Astrocyte of the hippocampus (primary cell): Measurements from ENCODE around the gene ENTPD7.
"Not testable (repeated sequence)": the region's sequence is repeated elsewhere in the genome, so short reads cannot be mapped to it uniquely, and the experiment has no call there.

ENCODE experiments used
- DNase-seq: peaks from one replicate; pipeline ENCODE4 v3.0.0; 2011; ENCODE audit warnings: low read depth, low spot score

The ENTPD7 gene

DNA sequence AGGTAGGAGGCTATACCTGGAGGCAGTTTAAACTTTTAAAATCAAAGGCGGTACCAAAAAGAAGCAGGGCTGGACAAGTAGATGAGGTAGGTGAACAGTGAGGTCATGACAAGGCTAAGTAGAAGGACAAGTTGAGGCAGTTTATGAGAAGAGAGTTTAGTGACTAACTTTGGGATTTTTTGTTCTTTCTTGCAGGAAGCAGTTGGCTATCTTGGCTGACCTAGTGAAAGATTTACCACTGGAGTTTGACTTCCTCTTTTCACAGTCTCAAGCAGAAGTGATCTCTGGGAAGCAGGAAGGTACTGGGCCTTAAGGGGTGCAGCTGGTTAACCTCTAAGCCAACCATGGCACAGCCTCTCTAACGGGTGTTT is 26.3 kb downstream of the ENTPD7 start:
- DNase-seq: no peak

DNA sequence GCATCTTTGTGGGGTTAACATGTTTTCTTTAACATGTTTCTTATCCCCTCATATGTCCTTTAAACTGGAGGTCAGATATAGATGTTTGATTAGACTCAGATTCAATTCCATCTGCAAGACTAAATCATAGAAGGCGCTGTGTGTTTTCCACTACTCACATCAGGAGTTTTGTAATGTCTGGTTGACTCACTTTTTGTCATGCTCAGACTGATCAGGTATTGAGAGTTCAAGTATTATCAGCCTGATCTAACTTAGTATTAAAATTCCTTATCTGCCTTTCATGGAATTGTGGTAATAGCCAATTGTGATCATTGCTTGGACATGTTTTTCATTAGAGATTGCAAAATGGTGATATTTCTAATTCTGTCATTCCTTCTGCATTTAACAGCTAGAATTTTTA is 30.2 kb downstream of the ENTPD7 start:
- no peak for DNase-seq

DNA sequence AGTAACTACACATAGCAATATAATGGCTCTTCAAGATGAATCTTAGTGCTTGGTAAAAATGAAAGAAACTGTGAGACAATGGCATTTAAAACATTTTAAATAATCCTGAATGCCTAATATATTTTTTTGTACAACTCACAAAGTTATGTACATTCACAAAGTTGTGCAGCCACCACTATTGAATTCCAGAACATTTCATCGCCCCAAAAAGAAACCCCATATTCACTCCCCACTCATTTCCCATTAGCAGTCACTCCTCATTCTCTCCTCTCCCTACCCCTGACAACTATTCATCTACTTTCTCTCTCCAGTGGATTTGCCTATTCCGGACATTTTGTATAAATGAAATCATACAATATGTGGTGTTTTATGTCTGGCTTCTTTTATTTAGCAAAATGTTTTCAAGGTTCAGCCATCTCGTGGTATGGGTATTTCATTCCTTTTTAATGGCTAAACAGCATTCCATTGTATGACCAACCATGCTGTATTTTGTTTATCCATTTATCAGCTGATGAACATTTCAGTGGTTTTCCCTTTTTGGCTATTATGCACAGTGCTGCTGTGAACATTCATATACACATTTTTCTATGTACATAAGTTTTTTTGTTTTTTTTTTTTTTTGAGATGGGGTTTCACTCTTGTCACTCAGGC is 34.7 kb downstream of the ENTPD7 start:
- DNase-seq: peak; percentile 82

DNA sequence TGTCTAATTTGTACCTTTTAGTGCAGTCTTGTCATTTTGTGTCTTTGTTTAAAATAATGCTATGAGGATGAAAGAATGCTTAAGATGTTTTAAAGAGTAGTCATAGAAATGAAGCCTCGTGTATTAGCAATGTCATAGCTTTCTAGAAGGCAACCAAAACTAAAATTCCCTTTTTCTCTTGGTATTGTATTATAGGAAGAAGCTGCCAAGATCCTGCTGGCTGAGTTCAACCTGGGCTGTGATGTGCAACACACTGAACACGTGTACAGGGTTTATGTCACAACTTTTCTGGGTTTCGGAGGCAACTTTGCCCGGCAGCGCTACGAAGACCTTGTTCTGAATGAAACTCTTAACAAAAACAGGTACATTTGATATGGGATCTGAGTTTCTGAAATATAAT is 36.5 kb downstream of the ENTPD7 start:
- DNase-seq: peak; percentile 22

DNA sequence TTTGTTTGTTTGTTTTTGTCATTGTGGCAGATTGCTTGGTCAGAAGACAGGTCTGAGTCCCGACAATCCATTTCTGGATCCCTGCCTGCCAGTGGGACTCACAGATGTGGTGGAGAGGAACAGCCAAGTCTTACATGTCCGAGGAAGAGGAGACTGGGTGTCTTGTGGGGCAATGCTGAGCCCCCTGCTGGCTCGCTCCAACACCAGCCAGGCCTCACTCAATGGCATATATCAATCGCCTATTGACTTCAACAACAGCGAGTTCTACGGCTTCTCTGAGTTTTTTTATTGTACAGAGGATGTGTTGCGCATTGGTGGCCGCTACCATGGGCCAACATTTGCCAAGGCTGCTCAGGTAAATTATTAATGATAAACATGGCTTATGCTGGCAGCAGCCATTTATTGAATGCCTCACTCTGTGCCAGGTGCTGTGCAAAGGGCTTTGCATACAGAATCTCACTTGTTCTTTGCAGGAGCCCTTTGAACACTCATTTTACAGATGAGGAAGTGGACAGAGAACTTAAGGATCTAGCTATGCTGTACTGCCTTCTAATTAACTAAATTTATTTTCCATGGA is 39.3 kb downstream of the ENTPD7 start:
- no peak for DNase-seq

DNA sequence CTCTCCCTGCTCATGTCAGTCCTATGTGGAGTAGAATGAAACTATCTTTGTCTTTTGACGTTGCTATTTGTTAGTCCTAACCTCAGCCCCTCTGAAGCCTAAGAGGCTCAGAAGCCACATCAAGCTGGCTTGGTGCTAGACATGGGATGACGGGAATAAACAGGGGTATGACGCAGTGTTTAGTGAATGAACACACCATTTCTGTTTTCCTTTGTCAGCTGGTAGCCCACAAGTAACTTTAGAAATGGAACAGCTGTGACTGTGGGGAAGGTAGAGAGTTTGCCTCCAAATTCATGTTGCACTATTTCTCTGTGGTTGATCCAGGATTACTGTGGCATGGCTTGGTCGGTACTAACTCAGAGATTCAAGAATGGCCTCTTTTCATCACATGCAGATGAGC is 41.3 kb downstream of the ENTPD7 start:
- peak; percentile 11 for DNase-seq

DNA sequence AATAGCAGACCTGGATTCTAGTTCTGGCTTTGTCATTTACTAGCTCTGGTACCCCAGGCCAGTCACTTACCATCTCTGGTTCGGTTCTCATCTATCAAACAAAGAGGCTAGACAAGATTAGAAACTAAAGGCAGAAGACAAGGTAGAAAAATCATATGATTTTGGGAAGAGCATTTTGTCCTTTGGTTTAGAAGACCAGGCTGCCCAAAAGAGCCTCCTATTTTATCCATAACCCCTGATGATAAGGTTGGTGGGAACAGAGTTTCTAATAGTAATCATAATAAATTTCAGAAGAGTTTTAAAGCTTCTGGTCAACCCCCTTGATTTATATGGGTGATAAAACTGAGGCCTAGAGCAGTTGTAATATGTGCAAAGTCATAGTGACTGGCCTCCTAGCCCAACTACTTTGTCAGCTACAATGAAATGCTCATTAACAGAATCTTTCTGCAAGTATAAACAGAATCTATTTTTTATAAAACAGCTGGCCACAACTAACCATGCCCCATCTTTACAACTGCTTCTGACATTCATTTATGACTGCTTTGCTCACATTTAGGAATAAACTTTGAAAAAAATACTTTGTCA is 49.2 kb downstream of the ENTPD7 start:
- no peak for DNase-seq

DNA sequence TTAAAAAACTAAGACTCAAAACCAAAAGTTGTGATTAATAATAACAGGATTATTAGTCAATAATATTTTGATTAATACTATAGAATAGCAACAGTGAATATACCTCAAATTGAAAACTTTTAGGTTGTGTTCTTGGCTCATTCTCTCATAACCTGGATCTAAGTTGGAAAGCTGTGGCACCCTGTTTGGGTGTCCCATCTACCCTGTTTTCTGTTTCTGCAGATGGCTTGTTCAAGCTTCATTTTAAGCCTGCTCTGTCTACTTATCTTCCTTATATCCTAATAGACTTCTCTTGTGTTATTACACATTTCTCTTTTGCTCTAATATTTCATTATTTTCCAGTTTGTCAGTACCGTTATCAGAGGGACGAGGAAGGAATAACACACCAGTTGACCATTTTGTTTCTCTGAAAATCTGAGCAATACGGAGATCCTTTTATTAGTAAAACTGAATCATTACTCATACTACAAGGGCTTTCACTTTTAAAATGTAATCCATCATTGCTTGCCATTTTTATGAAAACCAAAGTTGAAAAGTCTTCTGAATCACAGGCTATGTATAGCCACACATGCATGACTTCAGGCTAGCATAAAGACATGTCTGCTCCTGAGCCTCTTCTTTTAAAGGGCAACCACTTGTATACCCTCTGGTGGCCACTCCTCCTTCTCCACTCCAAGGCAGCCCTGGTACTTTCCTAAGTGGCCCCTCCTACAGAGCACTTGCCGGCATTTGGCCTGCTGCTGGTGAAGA is 50.3 kb downstream of the ENTPD7 start:
- peak; percentile 11 for DNase-seq

DNA sequence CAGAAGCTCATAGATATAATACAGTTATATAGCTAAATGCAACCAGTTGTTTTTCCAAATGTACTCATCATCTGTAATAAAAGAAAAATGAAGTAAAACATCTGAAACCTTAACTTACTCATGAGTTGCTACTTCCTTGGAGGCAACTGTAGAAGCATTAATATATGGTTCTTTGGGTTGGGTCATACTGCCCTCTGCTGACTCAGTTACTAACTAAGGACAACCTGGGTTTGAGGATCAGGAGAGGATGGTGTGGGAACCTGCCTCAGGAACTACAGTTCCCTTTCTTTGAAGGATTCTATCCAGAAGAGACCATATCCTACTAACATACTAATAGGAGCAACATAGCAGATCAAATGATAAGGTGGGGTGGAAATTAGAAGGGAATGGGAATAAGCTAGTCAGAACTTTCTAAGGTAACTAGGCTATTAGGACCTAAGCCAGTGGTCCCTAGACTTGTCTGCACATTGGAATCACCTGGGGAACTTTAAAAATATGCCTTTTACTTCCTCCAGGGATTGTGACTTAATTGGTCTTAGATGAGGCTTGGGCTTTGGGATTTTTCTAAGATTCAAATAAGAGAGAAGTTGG is 51.9 kb downstream of the ENTPD7 start:
- peak; percentile 74 for DNase-seq

DNA sequence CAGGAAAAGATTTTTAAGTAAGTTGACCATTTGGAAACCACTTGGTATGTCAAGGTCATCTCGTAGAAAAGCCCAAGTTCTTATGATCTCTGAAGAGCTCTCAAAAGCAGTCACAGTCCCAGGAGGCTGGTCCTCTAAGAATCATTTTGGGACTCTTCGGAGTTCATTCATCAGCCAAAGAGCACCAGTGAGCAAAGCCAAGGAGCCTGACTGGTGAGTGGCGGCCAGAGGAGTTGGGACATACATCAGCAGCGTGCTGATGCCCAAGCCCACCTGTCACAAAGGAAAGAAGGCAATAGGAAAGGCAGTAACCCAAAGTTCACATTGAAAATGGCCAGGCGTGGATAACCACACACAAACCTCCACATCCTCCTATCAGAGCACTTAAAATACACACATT is 55.1 kb downstream of the ENTPD7 start:
- DNase-seq: no peak

DNA sequence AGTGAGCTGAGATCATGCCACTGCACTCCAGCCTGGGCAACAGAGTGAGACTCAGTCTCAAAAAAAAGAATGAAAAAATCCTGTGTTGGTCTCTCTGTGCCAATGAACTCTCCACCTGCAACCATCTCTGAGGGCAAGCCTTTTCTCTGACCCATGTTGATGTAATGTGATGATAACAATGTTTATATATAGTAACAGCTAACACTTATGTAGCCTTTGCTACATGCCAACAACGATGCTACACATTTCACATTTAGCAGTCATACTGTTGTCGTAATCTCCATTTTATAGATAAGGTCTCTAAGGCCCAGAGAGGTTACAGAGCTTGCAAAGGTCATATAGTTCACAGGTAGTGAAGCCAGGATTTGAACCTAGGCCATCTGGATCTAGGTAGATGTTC is 61.1 kb downstream of the ENTPD7 start:
- DNase-seq: no peak

DNA sequence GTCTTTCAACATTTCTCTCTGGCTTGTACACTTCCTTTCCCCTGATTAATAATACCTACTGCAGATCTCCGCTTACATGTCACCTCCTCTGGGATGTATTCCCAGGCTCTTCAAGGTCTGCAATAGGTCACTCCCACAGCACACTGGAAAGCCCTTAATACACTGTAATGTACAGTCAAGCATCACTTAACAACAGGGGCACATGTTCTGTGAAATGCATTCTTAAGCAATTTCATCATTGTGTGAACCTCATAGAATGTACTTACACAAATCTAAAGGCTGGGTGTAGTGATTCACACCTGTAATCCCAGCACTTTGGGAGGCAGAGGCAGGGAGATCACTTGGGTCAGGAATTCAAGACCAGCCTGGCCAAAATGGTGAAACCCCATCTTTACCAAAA is 70.7 kb downstream of the ENTPD7 start:
- peak; percentile 10 for DNase-seq

DNA sequence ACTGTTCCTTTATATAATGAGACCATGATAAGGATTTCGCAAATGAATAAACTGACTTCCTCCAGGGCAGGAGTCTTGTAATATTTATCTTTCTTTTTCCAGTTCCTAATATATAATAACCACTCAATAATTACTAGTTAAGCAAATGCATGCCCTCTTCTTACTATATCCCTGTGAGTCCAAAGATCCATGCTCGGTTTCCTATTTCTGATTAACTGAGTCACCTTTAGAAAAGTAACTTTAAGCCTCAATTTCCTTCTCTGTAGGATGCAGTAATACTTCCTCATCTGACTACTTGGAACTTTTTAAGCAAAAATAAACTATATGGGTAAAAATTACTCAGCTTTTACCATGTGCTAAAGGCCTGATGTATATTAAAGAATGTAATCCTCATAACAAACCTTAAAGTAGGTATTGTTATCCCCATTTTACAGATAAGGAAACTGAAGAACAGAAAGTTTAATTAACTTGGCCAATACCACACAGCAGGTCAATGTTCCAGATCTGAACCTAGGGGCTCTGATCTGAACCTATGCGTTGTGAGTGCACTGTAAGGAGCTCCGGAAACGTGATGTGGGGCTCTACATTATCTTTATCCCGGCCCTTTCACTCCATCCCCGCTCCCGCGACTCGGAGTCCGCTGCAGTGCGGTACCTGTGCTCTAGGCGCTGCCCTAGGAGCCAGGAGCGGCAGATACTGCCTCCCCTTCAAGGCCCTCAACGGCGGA is 72.2 kb downstream of the ENTPD7 start:
- DNase-seq: no peak

DNA sequence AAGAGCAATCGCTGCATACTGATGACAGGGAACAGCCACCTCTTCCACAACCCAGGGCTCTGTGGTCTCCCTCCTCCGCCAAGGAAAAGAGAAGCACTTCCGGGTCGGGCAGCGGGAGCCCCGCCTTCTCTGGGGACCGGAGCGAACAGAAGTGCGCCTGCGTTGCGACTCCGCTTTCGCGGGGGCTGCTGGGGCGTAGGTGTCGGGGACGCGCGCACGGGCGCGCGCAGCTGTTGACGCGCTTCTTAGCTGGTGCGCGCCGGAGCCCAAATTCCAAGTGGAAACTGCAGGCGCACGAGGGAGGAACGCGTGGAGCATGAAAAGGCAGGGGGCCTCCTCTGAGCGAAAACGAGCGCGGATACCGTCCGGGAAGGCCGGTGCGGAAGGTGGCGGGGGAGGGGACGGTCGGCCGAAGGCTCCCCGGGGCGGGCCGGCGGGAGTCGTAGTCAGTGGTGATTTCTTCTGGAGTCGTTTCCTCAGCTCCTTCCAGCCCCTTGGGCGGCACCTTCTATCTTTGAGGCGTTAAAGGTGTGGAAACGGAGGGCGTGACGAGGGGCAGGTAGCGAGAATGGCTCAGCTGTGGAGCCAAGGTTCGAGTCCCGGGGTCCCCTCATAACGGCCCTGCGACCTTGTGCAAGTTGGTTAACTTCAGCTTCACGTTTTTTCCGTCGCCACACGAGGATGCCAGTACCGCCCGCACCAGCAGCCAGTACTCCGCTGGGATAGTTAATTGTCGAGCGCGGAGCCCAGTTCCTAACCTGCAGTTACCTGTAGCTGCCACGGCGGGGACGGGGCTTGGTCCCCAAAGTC is 72.9 kb downstream of the ENTPD7 start, which contains the start of the genes COX15 and CUTC:
COX15 (minus strand) TSS at position 95 of the 810 bp plus-strand sequence; CDS start at position 17, 78 bp downstream.
CUTC (plus strand) TSS at position 202 of the 810 bp plus-strand sequence; CDS start at position 317, 115 bp downstream.
- DNase-seq: peak; percentile 99

DNA sequence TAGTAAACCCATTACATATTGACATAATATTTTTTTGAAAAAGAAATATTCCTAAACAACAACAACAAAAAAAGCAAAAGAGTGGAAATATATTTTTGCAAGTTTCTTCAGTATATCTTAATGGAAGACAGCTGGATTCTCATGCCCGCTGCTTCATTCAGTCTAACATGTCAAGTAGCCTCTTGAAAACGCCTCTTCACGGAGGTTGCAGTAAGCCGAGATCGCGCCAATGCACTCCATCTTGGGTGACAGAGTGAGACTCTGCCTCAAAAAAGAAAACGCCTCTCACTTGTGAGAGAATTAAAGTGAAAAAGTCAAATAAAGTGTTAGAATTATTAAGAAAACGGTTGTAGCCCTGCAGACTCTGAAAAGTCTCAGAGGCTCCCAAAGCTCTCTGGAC is 74.1 kb downstream of the ENTPD7 start:
- DNase-seq: no peak

DNA sequence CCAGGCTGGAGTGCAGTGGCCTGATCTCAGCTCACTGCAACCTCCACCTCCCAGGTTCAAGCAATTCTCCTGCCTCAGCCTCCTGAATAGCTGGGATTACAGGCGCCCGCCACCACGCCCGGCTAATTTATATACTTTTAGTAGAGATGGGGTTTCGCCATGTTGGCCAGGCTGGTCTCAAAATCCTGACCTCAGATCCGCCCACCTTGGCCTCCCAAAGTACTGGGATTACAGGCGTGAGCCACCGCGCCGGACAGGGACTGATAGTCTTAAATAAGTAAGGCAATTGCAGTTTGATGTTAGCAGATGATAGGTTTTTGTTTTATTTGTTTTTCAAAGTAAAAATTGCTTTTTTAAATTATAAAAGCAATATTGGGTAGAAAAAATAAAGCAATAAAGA is 74.8 kb downstream of the ENTPD7 start:
- not testable (repeated sequence) for DNase-seq

DNA sequence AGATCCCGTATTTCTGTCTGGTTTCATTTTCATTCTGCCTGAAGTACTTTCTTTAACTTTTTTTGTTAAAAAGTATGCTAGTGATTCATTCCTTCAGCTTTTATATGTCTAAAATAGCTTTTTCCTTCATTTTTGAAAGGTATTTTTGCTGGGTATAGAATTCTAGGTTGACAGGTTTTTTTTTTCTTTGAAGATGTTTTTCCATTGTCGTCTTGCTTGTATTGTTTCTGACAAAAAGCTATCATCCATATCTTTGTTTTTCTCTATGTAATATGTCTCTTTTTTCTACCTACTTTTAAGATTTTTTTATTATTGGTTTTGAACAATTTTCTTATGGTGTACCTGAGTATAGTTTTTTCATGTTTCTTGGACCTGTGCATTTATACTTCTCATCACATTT is 81.0 kb downstream of the ENTPD7 start:
- DNase-seq: no peak

DNA sequence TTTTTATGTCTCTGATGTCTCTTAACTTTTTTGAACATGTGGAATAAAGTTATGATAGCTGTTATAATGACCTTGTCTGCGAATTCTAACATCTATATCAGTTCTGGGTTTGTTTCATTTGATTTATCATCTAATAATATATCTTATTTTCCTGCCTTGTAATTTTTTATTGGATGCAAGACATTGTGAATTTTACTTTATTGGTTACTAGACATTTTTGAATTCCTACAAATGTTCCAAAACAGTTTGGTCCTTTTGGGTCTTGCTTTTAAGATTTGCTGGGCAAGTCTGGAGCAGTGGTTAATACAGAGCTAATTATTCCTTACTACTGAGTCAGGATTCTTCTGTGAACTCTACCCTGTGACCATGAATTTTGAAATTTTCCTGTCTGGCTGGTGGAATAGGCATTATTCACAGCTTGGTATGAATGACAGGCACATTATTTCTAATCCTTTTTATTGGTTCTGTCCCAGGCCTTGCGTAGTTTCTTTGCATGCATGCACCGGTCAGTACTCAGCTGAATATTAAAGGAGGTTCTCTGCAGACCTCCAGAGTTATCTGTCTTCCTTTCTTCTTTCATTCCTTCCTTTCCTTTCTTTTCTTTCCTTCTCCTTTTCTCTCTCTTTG is 81.7 kb downstream of the ENTPD7 start:
- no peak for DNase-seq

DNA sequence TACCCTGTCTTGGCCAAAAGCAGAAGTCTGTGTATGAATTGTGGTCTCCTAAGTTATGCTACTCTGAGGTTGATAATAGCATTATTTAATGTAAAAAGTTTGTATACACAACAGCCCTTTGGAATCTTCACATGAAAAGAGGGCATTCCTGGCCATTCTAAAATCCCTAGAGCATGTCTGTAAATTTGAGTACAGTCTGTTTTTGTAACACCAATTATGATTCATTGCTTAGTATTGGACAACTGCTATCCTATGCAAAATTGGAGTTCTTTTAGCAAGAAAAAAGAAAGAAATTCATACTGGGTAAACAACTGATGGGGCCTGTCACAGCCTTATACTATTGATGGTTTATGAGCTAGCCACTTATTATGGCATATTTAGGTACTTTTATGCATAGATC is 82.9 kb downstream of the ENTPD7 start:
- peak; percentile 6 for DNase-seq

DNA sequence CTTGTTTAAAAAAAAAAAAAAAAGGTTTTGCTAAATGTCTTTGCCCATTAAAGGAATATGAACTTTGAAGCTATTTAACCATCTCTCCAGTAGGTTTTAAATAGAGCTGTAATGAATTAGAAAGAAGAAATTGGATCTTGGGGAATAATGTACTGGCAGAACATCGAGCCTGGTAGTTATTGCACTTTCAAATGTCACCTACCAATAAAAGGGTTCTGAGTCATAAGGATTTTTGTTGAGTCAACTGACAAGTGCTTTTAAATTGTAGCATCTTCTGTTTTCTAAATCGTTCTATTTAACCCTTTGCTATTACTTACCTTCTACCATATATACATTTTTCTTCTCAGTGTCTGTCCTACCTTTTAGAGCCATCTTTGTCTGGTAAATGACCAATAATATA is 83.4 kb downstream of the ENTPD7 start:
- no peak for DNase-seq
